ENCODE data around the gene FARS2.

DNA sequence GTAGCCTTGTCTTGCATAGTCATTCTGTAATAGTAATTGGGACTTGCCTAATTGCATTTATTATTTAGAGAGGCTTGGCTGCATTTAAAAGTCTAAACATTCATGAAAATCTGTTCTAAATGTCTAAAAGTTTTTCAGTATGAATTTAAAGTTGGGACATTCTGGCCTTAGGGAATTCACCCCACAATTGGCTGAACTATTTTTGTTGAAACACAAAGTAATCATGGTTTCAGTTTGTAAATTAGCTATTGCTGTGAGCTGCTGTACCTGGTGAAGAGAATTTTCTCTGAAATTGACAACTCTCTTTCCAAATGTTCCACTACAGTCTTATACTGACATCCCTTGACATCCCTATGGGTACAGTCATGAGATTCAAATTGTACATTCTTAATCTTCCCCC is 253.0 kb downstream of the FARS2 start:
- TF ChIP-seq, protein P1, sequence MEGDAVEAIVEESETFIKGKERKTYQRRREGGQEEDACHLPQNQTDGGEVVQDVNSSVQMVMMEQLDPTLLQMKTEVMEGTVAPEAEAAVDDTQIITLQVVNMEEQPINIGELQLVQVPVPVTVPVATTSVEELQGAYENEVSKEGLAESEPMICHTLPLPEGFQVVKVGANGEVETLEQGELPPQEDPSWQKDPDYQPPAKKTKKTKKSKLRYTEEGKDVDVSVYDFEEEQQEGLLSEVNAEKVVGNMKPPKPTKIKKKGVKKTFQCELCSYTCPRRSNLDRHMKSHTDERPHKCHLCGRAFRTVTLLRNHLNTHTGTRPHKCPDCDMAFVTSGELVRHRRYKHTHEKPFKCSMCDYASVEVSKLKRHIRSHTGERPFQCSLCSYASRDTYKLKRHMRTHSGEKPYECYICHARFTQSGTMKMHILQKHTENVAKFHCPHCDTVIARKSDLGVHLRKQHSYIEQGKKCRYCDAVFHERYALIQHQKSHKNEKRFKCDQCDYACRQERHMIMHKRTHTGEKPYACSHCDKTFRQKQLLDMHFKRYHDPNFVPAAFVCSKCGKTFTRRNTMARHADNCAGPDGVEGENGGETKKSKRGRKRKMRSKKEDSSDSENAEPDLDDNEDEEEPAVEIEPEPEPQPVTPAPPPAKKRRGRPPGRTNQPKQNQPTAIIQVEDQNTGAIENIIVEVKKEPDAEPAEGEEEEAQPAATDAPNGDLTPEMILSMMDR (IDR thresholded peaks at IDR 0.05; ENCODE audit: poor library complexity) = no peak
- TF ChIP-seq EZH2 (IDR thresholded peaks at IDR 0.05; ENCODE audit: borderline replicate concordance) (no peak), EZH2phosphoT487 (IDR thresholded peaks at IDR 0.05; ENCODE audit: low read depth, severe bottlenecking, unreplicated experiment) (no peak)

Measured in hepatocyte (in vitro differentiated cells).